GM21619 (cell line): ENCODE measurements around the gene ZBTB46.
"Not testable (repeated sequence)": the region's sequence is repeated elsewhere in the genome, so short reads cannot be mapped to it uniquely, and the experiment has no call there.

Experiments used
- ATAC-seq: cut with Tn5 transposase; IDR thresholded peaks from one replicate; pipeline ENCODE4 v1.9.1; 2021; ENCODE audit not compliant: unreplicated experiment

ZBTB46 gene

DNA sequence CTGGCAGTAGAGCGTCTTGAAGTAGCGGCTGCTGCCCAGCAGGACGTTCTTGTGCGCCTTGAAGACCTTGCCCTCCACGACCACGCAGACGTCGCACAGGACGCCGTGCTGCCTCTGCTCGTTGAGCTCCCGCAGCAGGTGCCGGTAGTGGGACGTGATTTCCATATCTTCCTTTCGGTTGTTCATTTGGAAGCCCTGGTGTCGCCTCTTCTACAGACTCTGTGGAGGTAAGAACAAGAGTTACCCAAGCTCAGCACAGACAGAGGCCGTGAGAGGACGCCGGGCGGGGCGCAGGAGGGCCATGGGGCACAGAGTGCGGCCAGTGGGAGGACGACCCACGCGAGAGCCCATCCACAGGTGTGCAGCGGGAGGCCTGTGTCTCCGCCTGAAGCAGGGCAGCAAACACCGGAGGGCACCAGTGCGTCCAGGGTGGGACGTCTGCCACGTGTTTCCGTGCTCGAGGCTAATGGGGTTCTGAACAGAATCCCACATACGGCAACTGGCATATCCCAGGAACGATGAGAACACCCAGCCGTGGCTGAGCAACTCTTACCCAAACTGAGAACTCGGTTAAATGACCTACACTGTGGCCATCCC, 40.4 kb downstream of the ZBTB46 start:
- ATAC-seq = no peak

DNA sequence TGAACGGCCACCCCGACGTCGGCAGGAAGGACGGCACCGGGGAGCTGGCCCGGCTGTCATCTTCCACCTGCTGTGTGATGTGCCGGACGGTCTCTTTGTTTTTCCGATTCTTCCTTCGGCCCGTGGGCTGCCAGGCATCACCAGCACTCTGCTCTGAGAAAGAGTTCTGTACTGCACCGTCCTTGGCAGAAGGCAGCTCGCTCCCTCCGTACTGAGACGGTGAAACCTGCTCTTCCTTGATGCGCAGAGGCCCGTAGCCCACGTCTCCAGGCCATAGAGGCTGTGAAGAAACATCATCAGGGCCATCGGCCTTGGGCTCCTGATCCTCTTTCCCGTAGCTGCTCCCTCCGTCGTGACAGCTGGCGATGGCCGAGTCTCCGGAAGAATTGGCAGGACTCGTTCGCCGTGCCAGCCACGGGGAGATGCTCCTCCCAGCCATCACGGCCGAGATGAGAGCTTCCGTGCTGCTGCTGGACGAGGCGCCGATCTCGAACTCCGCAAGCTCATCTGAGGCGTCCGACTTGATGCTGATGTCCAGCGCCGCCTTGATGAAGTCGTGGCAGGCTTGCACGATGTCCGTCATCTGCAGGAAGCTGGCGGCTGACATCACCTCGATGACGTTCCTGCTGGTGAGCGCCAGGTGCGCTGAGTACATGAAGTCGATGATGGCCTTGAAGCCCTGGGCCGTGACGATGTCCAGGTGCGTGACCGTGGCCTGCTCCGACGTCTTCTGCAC, 41.1 kb downstream of the ZBTB46 start:
- no peak for ATAC-seq

GRCh38 chr20:63787749-63788148, 43.3 kb downstream of the ZBTB46 start:
- no peak for ATAC-seq

DNA sequence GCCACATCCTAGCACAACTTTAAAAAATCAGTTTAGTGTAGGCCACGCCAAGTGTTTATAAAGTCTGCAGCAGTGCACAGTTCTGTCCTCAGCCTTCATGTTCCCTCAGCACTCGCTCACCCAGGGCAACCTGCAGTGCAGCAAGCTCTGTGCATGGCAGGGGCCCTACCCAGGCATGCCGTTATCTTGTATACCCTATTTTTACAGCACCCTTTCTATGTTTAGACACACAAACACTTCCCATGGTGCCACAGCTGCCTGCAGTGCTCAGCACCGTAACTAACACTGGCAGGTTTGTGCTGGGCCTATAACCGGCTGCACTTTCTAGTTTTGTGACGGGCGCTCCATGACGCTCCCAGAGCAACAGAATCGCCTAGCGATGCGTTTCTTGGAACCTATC, 43.8 kb downstream of the ZBTB46 start:
- no peak for ATAC-seq

DNA sequence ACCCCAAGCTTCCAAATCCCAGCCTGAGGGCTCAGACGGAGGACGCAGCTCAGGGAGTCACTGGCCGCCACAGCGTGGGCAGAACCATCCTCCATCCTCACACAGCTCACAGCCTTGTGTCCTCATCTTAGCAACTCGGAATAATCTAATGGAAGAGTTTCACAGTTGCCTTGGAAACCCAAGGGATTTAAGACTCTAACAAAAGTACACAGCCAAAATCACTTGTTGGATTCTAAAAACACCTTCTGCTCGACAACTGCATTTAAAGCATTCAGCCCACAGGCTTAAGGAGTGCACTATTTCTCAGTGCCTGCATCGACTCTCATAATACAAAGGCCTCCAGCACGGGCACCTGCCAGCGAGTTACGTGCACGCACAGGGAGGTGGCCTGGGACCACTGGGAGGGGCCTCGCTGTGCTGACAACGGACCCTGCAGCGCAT, 45.4 kb downstream of the ZBTB46 start:
- ATAC-seq = no peak

- no peak for ATAC-seq
These were observed 47.1 kb downstream of the ZBTB46 start for GRCh38 chr20:63783970-63784369.

DNA sequence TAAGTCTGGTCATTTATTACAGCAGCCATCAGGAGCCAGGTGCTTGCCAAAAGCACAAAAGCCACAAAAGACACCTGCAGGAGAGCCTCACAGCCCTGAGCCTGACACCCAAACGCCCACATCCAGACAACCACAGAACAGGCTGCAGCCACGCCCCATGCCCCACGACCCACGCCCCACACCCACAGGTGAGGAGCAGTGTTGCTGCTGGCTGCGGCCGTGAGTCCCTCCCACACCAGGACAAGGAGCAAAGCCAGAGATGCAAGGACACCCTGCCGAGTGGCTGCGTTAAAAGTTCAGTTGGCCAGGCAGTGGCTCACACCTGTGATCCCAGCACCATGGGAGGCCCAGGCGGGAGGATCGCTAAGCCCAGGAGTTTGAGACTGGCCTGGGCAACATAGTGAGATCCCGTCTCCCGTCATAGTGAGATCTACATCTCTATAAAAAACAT, 48.5 kb downstream of the ZBTB46 start:
- no peak for ATAC-seq

GRCh38 chr20:63782051-63782471, 49.0 kb downstream of the ZBTB46 start:
- no peak for ATAC-seq

DNA sequence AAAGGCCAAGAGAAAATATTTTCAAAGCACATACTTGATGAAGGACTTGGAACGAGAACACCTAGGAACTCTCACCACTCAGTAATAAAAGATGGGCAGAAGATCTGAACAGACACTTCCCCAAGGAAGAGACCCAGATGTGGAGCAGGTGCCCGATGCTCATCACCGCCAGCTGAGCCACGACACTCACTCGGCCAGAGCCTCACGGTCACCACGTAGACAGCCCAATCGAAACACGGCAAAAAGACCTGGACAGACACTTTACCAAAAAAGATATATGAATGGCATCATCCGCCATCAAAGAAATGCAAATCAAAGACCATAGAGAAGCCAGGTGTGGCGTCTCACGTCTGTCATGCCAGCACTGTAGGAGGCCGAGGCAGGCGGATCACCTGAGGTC, 49.9 kb downstream of the ZBTB46 start:
- ATAC-seq = no peak

DNA sequence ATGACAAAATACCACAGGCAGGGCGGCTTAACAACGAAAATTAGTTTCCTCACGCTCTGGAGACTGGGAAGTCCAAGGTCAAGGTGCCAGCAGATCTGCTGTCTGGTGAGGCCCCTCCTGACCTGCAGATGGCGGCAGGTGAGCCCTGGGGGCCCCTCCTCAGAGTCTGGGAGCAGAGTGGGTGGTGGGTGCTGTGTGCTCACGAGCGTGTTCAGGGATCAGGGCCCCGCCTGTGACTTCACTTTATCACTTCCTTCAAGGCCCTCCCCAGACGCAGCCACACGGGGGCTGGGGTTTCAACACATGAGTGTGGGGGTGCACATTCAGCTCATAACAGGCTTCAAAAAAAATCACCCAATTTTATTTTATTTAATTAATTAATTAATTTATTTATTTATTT, 52.2 kb downstream of the ZBTB46 start:
- no peak for ATAC-seq

- no peak for ATAC-seq
These were observed 52.9 kb downstream of the ZBTB46 start for GRCh38 chr20:63778034-63778752.

DNA sequence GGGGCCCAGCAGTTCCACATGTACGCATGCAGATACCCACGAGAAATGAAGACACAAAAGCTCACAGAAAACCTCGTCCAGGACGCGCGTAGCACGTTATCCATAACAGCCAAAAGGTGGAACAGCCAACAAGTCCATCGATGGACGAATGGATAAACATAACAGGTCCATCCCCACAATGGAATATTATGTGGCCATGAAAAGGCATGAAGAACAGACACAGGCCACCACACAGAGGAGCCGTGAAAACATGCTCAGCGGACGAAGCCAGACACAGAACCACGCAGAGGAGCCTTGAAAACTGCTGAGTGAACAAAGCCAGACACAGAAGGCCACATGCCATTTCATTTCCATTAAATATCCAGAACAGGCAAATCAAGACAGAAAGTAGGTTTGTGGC, 53.5 kb downstream of the ZBTB46 start:
- no peak for ATAC-seq

DNA sequence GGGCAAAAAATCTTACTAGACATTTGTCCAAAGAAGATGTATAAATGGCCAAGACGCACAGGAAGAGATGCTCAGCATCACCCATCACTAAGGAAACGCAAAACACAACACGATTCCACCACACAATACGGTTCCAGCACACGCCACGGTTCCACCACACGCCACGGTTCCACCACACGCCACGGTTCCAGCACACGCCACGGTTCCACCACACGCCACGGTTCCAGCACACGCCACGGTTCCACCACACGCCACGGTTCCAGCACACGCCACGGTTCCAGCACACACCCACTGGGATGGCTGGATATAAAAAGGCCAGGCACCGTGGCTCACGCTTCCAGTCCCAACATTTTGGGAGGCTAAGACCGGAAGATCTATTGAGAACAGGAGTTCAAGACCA, 54.2 kb downstream of the ZBTB46 start:
- ATAC-seq = not testable (repeated sequence)

DNA sequence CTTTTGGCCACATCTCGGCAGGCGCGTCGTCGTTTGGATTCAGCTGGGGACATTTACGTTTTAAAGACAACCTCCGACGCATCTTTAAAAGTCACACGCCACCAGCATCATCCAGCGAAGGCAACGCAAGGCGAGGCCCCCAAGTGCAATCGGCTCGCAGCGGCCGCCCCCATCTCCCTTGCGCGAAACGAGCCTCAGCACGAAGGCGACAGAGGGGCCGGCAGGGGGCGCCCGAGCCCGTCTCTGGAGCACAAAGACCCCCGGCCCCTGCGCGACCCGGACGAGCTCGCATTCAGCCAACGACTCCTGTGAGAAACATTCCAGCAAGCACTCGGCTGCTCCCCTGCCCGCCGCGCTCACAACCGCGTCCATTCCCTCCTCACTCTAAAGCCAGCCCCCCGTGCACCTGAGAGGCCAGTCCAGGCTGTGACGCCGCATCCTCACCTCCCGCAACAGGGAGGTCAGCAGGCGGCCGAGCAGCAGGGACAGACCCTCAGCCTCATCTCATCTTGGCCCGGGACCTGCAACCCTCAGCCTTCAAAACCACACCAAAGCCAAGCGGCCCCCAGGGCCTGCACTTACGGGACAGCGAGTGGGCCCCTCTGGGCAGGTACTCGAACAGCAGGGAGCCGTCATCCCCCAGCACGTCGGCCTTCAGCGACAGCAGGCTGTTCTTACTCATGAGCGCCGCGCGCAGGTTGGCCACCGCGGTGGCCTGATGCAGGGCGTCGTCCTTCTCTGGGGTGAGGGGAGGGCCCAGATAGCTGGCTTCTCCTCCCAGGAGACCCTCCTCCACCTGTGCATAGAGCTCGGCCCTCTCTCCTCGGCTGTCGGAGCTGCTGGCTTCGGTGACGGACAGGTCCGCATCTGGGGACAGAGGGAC, 55.7 kb downstream of the ZBTB46 start:
- ATAC-seq = no peak

DNA sequence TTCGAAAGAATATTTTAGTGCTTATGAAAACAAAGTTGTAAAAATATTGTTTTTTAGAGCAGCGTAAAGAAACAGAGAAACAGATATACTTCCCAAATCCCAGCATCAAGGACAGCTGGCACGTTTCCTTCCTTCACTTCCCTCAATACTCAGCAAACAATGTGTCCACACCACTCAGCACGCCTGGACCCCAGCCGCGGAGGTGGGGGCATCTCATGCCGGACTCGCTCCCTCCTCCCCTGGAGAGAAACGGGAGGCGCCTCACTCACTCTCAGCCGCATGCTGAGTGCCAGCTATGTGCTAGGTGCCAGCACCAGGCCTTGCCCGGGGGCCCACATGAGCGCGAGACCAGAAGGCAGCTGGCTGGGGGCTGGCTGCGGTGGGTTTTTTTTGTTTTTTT, 56.8 kb downstream of the ZBTB46 start:
- ATAC-seq = no peak

- no peak for ATAC-seq
These were observed 57.4 kb downstream of the ZBTB46 start for GRCh38 chr20:63773571-63774241.

GRCh38 chr20:63772781-63773518, 58.1 kb downstream of the ZBTB46 start:
- no peak for ATAC-seq

DNA sequence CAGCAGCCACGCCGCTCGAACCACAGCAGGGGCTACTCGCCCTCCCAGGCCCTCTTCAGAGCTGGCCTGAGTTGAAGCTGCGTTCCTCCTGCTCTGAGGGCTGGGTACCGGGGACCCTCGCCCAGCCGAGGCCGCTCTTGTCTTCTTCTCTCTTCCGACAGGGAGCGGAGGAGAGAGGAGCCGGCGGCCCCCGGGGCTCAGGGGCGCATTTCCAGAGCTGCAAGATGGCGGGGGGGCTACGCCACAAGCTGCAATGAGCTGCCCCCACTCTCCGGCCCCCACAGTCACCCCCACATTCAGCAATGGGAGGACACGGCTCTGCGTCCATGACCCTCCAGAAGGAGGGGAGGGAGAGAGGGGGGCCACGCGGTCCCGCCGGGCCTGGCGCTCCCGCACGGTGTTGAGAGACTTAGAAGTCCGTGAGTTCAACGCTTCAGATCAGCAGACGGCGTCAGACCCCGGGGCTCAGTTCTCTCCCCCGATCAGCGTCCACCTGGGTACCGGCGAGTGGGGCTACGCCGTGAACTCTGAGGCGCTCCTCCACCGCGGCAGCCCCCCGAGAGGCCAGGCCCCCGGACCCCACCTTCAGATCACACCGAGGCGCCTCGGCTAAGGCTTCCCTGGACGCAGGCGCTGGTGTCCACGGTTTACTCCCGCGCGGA, 59.9 kb downstream of the ZBTB46 start:
- ATAC-seq = no peak

GRCh38 chr20:63769891-63770474, 61.1 kb downstream of the ZBTB46 start:
- no peak for ATAC-seq
